Parathyroid adenoma (tissue), 2 donors: ENCODE data around the gene DCTN2.

Experiments
- H2AFZ ChIP-seq: fragments of 300-600 bp; sonication (generic); one replicate; pipeline ENCODE4 v1.7.0; 2017; ENCODE audit warnings: antibody characterized with exemption, mild to moderate bottlenecking
- H3K27ac ChIP-seq: fragments of 300-600 bp; sonication (generic); one replicate; pipeline ENCODE4 v1.7.0; 2017
- H3K27me3 ChIP-seq: fragments of 300-600 bp; sonication (generic); one replicate; pipeline ENCODE4 v1.7.0; 2017; ENCODE audit warnings: low read length; ENCODE audit not compliant: control insufficient read depth, insufficient read depth
- H3K36me3 ChIP-seq: fragments of 300-600 bp; sonication (generic); one replicate; pipeline ENCODE4 v1.7.0; 2017; ENCODE audit warnings: low read length; ENCODE audit not compliant: control insufficient read depth, insufficient read depth
- H3K4me1 ChIP-seq: fragments of 300-600 bp; sonication (generic); one replicate; pipeline ENCODE4 v1.7.0; 2017; ENCODE audit warnings: control low read depth
- H3K4me2 ChIP-seq: fragments of 300-600 bp; sonication (generic); one replicate; pipeline ENCODE4 v1.7.0; 2017; ENCODE audit warnings: low read length
- H3K4me3 ChIP-seq: fragments of 300-600 bp; sonication (generic); one replicate; pipeline ENCODE4 v1.7.0; 2017; ENCODE audit warnings: low read depth, low read length
- H3K79me2 ChIP-seq: fragments of 300-600 bp; sonication (generic); one replicate; pipeline ENCODE4 v1.7.0; 2017; ENCODE audit warnings: control low read depth
- H3K9ac ChIP-seq: fragments of 300-600 bp; sonication (generic); one replicate; pipeline ENCODE4 v1.7.0; 2017; ENCODE audit warnings: mild to moderate bottlenecking
- H3K9me3 ChIP-seq: fragments of 300-600 bp; sonication (generic); one replicate; pipeline ENCODE4 v1.7.0; 2017; ENCODE audit warnings: low read length; ENCODE audit not compliant: control insufficient read depth
- CTCF ChIP-seq: fragments of 300-600 bp; sonication (generic); IDR thresholded peaks from one replicate; pipeline ENCODE4 v1.7.0; 2017; ENCODE audit warnings: antibody characterized with exemption, mild to moderate bottlenecking
- donor health status: primary hyperparathyroidism.

DCTN2 gene

GRCh38 chr12:57530396-57531142 lies 16.4 kb downstream of the DCTN2 start:
- H3K9me3 ChIP-seq: no peaks in the 10 kb centered on the region
- no peaks in the 10 kb centered on the region for H3K27me3 ChIP-seq
- H3K4me1 ChIP-seq: no peaks in the 10 kb centered on the region
- no peak for TF ChIP-seq CTCF
- no peak overlapping the region for H3K9ac ChIP-seq
- H3K27ac ChIP-seq: no peak overlapping the region
- no peaks in the 10 kb centered on the region for H3K79me2 ChIP-seq
- H3K36me3 ChIP-seq: no peaks in the 10 kb centered on the region
- H3K4me3 ChIP-seq: no peak overlapping the region
- no peak overlapping the region for H2AFZ ChIP-seq
- H3K4me2 ChIP-seq: no peak overlapping the region

- no peak overlapping the region for H3K9ac ChIP-seq
- H3K4me3 ChIP-seq: no peak overlapping the region
- no peaks in the 10 kb centered on the region for H3K79me2 ChIP-seq
- no peaks in the 10 kb centered on the region for H3K27me3 ChIP-seq
- no peaks in the 10 kb centered on the region for H3K36me3 ChIP-seq
- TF ChIP-seq CTCF: no peak
- no peaks in the 10 kb centered on the region for H3K4me1 ChIP-seq
- no peaks in the 10 kb centered on the region for H3K9me3 ChIP-seq
- no peak overlapping the region for H3K4me2 ChIP-seq
- no peak overlapping the region for H3K27ac ChIP-seq
- H2AFZ ChIP-seq: no peak overlapping the region
Observed at GRCh38 chr12:57529831-57530230, 17.2 kb downstream of the DCTN2 start.

- Histone ChIP-seq H3K4me2 (no peak overlapping the region), H3K4me3 (no peak overlapping the region), H3K9me3 (no peaks in the 10 kb centered on the region), H3K4me1 (peaks cover 6% of the 10 kb centered on the region), H3K27me3 (no peaks in the 10 kb centered on the region), H2AFZ (no peak overlapping the region), H3K27ac (no peak overlapping the region), H3K9ac (no peak overlapping the region), H3K79me2 (peaks cover 3% of the 10 kb centered on the region), H3K36me3 (no peaks in the 10 kb centered on the region)
- no peak for TF ChIP-seq CTCF
Observed at GRCh38 chr12:57528831-57529555, 18.0 kb downstream of the DCTN2 start.

- H3K4me3 ChIP-seq: no peak overlapping the region
- peaks cover 14% of the 10 kb centered on the region for H3K4me1 ChIP-seq
- H3K4me2 ChIP-seq: no peak overlapping the region
- no peaks in the 10 kb centered on the region for H3K9me3 ChIP-seq
- no peak overlapping the region for H3K9ac ChIP-seq
- H3K79me2 ChIP-seq: peaks cover 3% of the 10 kb centered on the region
- no peak for TF ChIP-seq CTCF
- H3K27me3 ChIP-seq: no peaks in the 10 kb centered on the region
- no peak overlapping the region for H3K27ac ChIP-seq
- H2AFZ ChIP-seq: no peak overlapping the region
- no peaks in the 10 kb centered on the region for H3K36me3 ChIP-seq
Observed at GRCh38 chr12:57528176-57528575, 18.8 kb downstream of the DCTN2 start.
